Gastrocnemius medialis (tissue), 4 donors: ENCODE results near the gene METTL8. TPM values are rescaled to one million over a fixed set of nuclear protein-coding genes. Genes with fewer than 3 reads are reported as not detected.
"Not testable (repeated sequence)": the region's sequence is repeated elsewhere in the genome, so short reads cannot be mapped to it uniquely, and the experiment has no call there.

Experiments used
- ATAC-seq, 2 donors: fragments of 150-250 bp; one replicate each; pipeline ENCODE4 v1.9.1; 2016
- DNase-seq, 2 donors: peaks; one replicate each; pipeline ENCODE4 v3.0.0-alpha.2; 2019
- H3K27ac ChIP-seq, 4 donors: fragments of 200-600 bp; sonication (generic); 1 replicate in 1 of 4; 2 replicates in 3 of 4; pipeline ENCODE4 v1.5.1; 2016 to 2018; ENCODE audit warnings: mild to moderate bottlenecking in 2 of 4, moderate library complexity in 1 of 4
- H3K27me3 ChIP-seq, 3 donors: fragments of 200-600 bp; sonication (generic) in 2 of 3; 1 replicate in 1 of 3; 2 replicates in 2 of 3; pipeline versions ENCODE4 v1.5.1 to v1.6.0; 2016 to 2019; ENCODE audit warnings: mild to moderate bottlenecking in 1 of 3, moderate library complexity in 1 of 3
- H3K36me3 ChIP-seq, 2 donors: fragments of 200-600 bp; sonication (generic) in 1 of 2; one replicate each; pipeline ENCODE4 v1.5.1; 2017 to 2018
- H3K4me1 ChIP-seq, 2 donors: fragments of 200-600 bp; sonication (generic) in 1 of 2; one replicate each; pipeline ENCODE4 v1.5.1; 2016 to 2017; ENCODE audit warnings: mild to moderate bottlenecking in 2 of 2
- H3K4me3 ChIP-seq, 4 donors: fragments of 200-600 bp; sonication (generic) in 3 of 4; 1 replicate in 1 of 4; 2 replicates in 3 of 4; pipeline ENCODE4 v1.5.1; 2016 to 2019; ENCODE audit warnings: mild to moderate bottlenecking in 2 of 4
- H3K9me3 ChIP-seq, 3 donors: fragments of 200-600 bp; sonication (generic) in 2 of 3; 1 replicate in 1 of 3; 2 replicates in 2 of 3; pipeline ENCODE4 v1.5.1; 2016 to 2019
- POLR2A ChIP-seq, 2 donors: fragments of 450-650 bp; IDR thresholded peaks; one replicate each; pipeline ENCODE4 v1.6.1; 2017; ENCODE audit warnings: antibody characterized with exemption in 2 of 2, mild to moderate bottlenecking in 2 of 2, moderate library complexity in 2 of 2
- in situ Hi-C, 4 donors: fragments of 200-750 bp; cut with MboI; loops; one replicate each; pipeline versions ENCODE4 v1.15.0 to v1.8.0; 2017; ENCODE audit warnings: low sequenced_read_pairs in 4 of 4
- intact Hi-C: fragments of 100-400 bp; cut with DNase I; formaldehyde crosslinking; loops from one replicate; pipeline ENCODE4 v1.15.1; 2023; ENCODE audit warnings: low total_unique reads
- total RNA-seq, 4 donors: library from RNA; depleted of rRNA; stranded (reverse); fragments of >200 nt; gene quantifications; one replicate each; pipeline versions ENCODE4 v1.1.0 to v1.2.3, GENCODE V29; 2016
- TF ChIP-seq, protein P1 (sequence below), 5 experiments: fragments of 450-650 bp in 3 of 5; fragments of 200-600 bp in 2 of 5; sonication (generic) in 2 of 5; IDR thresholded peaks in 4 of 5; conservative IDR thresholded peaks in 1 of 5; 1 replicate in 4 of 5; 2 replicates in 1 of 5; pipeline ENCODE4 v1.5.1; 2016 to 2019; ENCODE audit warnings: antibody characterized with exemption in 5 of 5, mild to moderate bottlenecking in 3 of 5, moderate library complexity in 3 of 5

METTL8 gene
- total RNA-seq, 4 donors from 2014 or later, result 10.3 to 22.0 (median 11.0) TPM

DNA sequence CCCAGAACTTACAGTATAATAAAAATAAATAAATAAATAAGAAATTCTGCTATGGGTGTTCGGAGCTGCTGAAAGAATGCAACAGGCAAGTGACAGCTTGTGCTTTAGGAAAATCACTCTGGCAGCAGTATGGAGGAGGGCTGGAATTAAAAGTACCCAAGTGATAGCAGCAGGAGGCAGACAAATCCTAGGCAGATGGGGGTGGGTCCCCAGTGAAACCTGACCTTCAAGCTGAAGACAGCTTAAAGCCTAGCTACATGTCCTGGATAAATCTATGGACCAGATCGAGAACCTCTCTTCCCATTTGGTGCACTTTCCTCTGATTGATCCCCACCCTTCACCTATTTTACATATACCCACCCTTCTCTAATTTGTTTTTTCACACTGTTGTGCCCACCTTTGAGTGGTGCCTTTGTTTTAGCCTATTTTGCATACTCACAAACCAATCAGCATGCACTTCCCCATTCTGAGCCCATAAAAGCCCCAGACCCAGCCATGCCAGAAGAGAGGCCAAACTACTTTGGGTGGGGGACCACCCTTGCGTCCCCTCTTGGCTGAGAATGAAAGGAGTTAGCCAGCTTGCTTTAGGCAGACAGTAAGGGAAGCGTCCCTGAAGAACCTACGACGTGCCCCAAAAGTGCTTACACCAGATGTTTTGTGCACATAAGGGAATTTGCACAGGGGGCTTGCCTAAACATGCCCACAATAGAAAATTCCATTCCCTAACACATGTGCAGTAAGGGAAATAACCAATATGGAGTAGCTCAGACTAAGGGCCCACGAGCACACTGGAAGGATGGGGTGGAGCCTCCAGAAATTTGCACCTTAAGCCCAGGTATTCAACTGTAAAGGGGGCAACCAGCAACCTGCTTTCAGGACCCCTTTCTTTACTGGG lies 3.0 kb downstream of the METTL8 start:
- H3K36me3 ChIP-seq, result peaks cover 0 to 2% of the 10 kb centered on the region in 2 donors
- intact Hi-C loops (loop anchor here (5.0 kb wide), 3 partner anchors 257 to 458 kb away; partner anchors contain the start of genes DYNC1I2 and TLK1), in situ Hi-C loops (loop anchor here in 1 of 4 donors (25.0 kb wide), 1 partner anchor 257 kb away; the partner anchor contains the start of gene DYNC1I2)
- TF ChIP-seq POLR2A (IDR thresholded peaks at IDR 0.05), result no peak
- TF ChIP-seq, protein P1, sequence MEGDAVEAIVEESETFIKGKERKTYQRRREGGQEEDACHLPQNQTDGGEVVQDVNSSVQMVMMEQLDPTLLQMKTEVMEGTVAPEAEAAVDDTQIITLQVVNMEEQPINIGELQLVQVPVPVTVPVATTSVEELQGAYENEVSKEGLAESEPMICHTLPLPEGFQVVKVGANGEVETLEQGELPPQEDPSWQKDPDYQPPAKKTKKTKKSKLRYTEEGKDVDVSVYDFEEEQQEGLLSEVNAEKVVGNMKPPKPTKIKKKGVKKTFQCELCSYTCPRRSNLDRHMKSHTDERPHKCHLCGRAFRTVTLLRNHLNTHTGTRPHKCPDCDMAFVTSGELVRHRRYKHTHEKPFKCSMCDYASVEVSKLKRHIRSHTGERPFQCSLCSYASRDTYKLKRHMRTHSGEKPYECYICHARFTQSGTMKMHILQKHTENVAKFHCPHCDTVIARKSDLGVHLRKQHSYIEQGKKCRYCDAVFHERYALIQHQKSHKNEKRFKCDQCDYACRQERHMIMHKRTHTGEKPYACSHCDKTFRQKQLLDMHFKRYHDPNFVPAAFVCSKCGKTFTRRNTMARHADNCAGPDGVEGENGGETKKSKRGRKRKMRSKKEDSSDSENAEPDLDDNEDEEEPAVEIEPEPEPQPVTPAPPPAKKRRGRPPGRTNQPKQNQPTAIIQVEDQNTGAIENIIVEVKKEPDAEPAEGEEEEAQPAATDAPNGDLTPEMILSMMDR (IDR thresholded peaks at IDR 0.05 in 4 of 5, conservative IDR thresholded peaks at IDR 0.05 in 1 of 5), result no peak
- H3K27ac ChIP-seq, result no peak overlapping the region
- DNase-seq, result no peak
- no peak for ATAC-seq
- no peaks in the 10 kb centered on the region for H3K9me3 ChIP-seq
- H3K4me1 ChIP-seq, result peaks cover 12 to 21% of the 10 kb centered on the region in 2 donors
- H3K27me3 ChIP-seq, result no peaks in the 10 kb centered on the region
- H3K4me3 ChIP-seq, result no peak overlapping the region

DNA sequence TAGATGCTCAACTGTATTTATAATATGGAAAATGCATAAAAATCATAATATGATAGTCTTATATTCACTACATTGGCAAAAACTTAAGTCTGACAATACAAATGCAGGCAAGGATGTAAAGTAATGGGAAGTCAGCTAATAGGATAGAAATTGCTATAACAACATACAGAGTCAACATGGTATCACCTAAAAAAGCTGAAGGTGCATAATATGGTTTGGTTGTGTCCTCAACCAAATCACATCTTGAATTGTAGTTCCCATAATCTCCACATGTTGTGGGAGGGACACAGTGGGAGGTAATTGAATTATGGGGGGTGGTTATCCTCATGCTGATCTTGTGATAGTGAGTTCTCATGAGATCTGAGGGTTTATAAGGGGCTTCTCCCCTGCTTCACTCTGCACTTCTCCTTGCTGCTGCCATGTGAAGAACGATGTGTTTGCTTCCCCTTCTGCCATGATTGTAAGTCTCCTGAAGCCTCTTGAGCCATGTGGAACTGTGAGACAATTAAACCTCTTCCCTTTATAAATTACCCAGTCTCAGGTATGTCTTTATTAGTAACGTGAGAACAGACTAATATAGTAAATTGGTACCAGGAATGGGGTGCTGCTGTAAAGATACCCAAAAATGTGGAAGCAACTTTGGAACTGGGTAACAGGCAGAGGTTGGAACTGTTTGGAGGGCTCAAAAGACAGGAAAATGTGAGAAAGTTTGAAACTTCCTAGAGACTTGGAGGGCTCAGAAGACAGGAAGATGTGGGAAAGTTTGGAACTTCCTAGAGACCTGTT lies 10.9 kb downstream of the METTL8 start:
- intact Hi-C loops, H3K9me3 ChIP-seq, H3K27ac ChIP-seq, H3K4me1 ChIP-seq, H3K4me3 ChIP-seq, ATAC-seq, H3K36me3 ChIP-seq, DNase-seq, H3K27me3 ChIP-seq: not testable (repeated sequence)
- in situ Hi-C loops, result loop anchor here in 2 of 4 donors (25.0 kb wide), 1 partner anchor 261 kb away; the partner anchor contains the start of gene TLK1 (in 2 of the 2)

DNA sequence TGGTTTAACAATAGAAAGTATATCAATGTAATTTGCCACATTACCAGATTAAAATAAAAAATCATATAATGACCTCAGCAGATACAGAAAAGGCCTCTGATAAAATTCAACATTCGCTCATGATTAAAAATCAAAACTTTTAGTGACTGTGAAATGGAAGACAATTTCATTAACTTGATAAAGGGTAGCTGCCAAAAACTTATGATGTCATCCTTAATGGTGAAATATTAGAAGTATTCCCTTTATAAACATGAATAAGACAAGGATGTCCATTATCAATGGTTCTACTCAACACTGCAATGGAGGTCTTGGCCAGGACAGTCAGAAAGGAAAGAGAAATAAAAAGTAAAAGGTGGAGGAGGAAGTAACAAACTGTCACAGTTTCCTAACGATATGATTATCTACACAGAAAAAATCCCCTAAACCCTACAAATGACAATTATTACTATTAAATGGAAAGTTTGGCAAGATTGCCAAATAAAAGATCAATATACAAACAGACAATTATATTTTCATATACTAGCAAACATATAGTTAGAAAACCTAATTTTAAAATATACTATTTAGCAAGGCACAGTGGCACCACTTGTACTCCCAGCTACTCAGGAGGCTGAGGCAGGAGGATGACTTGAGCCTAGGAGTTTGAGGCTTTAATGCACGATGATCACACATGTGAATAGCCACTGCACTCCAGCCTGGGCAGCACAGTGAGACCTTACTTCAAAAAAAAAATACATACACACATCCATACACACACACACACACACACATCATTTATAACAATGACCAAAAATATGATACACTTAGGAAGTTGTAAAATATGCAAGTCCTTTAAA lies 12.8 kb downstream of the METTL8 start:
- no peak for DNase-seq
- in situ Hi-C loops, result loop anchor here in 2 of 4 donors (25.0 kb wide), 1 partner anchor 259 kb away; the partner anchor contains the start of gene TLK1 (in 2 of the 2)
- Histone ChIP-seq H3K36me3 (no peaks in the 10 kb centered on the region), H3K27me3 (no peaks in the 10 kb centered on the region), H3K27ac (no peak overlapping the region), H3K4me3 (no peak overlapping the region), H3K9me3 (no peaks in the 10 kb centered on the region), H3K4me1 (no peaks in the 10 kb centered on the region)
- TF ChIP-seq, protein P1 (IDR thresholded peaks at IDR 0.05 in 4 of 5, conservative IDR thresholded peaks at IDR 0.05 in 1 of 5), result no peak
- TF ChIP-seq POLR2A (IDR thresholded peaks at IDR 0.05), result no peak
- intact Hi-C loops, result no loop called here
- no peak for ATAC-seq

DNA sequence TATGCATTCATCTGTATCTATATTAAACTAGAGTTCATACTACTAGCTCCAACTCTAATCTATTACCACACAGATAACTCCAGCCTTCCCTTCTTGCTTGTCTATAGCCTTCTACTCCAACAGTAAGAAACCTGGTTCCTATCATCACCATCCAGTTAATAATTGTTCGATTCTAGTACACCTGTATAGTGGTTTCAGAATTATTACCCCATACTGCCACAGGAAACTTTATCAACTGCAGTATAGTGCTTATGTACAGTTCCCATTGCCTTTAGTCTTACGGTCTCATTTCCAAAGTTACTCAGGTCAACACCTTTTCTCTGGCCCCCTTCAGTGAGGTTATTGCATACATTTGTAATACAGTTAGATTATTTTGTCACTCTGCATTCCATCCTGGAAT lies 14.5 kb downstream of the METTL8 start:
- H3K36me3 ChIP-seq, result no peaks in the 10 kb centered on the region
- ATAC-seq (no peak), DNase-seq (no peak)
- no peaks in the 10 kb centered on the region for H3K9me3 ChIP-seq
- intact Hi-C loops (loop anchor here (5.0 kb wide), 1 partner anchor 257 kb away; the partner anchor contains the start of gene TLK1), in situ Hi-C loops (loop anchor here (5.0 to 25.0 kb wide), 3 partner anchors 257 to 452 kb away; partner anchors contain the start of gene TLK1 (in 2 of the 4))
- H3K4me1 ChIP-seq, result peaks cover 0 to 3% of the 10 kb centered on the region in 2 donors
- no peak overlapping the region for H3K27ac ChIP-seq
- H3K4me3 ChIP-seq, result no peak overlapping the region
- no peaks in the 10 kb centered on the region for H3K27me3 ChIP-seq
- TF ChIP-seq, protein P1 (IDR thresholded peaks at IDR 0.05 in 4 of 5, conservative IDR thresholded peaks at IDR 0.05 in 1 of 5), result no peak
- no peak for TF ChIP-seq POLR2A (IDR thresholded peaks at IDR 0.05)
